ENCODE measurements around the gene ANTKMT.

- no peak for TF ChIP-seq CTCF (IDR thresholded peaks at IDR 0.05)
- TF ChIP-seq EP300 (IDR thresholded peaks at IDR 0.05) = no peak
These were observed 2.7 kb downstream of the ANTKMT start for GRCh38 chr16:723695-724094.
